Cerebellar nuclear complex (tissue), 1 donor: ENCODE measurements around the gene NEURL2.
"Not testable (repeated sequence)": the region's sequence is repeated elsewhere in the genome, so short reads cannot be mapped to it uniquely, and the experiment has no call there.

ENCODE experiments used
- DNase-seq, 2 experiments: peaks; one replicate each; lab custom pipeline; 2025; lab: John Stamatoyannopoulos, UW

Gene NEURL2, protein sequence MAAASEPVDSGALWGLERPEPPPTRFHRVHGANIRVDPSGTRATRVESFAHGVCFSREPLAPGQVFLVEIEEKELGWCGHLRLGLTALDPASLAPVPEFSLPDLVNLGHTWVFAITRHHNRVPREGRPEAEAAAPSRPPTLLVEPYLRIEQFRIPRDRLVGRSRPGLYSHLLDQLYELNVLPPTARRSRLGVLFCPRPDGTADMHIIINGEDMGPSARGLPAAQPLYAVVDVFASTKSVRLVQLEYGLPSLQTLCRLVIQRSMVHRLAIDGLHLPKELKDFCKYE

GRCh38 chr20:45890985-45891983 is at the start of gene NEURL2, which contains the start of gene CTSA:
Gene NEURL2 (minus strand): TSS chr20:45891208. CDS start chr20:45890991, 217 bp downstream.
Gene CTSA (plus strand): TSS chr20:45891335. CDS start chr20:45891569, 234 bp downstream.
- peak in 1 of 2 experiments; percentile 57 for DNase-seq

DNA sequence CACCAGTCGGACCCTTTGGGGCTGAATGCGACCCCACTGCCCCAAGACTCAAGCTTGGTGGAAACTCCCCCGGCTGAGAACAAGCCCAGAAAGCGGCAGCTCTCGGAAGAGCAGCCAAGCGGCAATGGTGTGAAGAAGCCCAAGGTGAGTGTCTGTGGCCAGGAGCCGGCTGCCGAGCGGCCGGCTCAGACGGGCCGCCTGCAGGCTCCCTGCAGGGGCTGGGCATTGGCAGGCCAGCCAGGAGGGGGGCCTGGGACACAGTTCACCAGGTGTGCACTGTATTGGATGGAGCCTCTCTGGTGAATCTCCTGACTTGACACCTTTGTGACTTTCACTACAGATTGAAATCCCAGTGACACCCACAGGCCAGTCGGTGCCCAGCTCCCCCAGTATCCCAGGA is 49.5 kb upstream of the NEURL2 start:
- no peak for DNase-seq

GRCh38 chr20:45940053-45940452 is 49.0 kb upstream of the NEURL2 start:
- DNase-seq, result no peak

GRCh38 chr20:45938727-45939438 is 47.9 kb upstream of the NEURL2 start:
- DNase-seq, result no peak

GRCh38 chr20:45937765-45938164 is 46.8 kb upstream of the NEURL2 start:
- DNase-seq, result no peak

DNA sequence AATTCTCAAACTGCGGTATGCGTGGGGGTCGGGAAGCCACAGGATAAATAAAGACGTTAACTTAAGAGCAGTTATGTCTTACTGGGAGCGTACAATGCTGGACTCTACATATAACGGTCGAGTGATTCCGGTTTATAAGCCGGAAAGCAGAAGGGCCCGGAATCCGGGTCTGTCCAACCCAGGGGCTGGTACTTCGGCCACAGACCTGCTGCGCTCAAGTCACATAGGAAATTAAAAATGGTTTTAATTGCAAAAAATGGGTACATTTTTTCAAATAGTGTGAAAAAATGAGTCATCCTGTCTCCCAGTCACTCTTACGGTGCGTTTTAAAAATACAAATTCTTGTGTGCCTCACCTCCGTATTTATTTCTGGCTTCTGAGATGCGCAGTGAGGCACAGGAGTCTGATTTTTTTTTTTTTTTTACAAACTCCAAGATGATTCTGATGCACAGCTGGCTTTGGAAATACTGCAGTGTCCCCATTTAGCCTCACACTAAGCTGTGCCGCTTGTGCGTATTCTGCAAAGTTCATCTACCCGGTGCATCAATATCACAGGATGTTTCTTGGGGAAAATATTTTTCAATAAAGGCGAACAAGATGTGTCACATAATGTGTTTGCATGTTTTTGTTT is 44.5 kb upstream of the NEURL2 start:
- no peak for DNase-seq

DNA sequence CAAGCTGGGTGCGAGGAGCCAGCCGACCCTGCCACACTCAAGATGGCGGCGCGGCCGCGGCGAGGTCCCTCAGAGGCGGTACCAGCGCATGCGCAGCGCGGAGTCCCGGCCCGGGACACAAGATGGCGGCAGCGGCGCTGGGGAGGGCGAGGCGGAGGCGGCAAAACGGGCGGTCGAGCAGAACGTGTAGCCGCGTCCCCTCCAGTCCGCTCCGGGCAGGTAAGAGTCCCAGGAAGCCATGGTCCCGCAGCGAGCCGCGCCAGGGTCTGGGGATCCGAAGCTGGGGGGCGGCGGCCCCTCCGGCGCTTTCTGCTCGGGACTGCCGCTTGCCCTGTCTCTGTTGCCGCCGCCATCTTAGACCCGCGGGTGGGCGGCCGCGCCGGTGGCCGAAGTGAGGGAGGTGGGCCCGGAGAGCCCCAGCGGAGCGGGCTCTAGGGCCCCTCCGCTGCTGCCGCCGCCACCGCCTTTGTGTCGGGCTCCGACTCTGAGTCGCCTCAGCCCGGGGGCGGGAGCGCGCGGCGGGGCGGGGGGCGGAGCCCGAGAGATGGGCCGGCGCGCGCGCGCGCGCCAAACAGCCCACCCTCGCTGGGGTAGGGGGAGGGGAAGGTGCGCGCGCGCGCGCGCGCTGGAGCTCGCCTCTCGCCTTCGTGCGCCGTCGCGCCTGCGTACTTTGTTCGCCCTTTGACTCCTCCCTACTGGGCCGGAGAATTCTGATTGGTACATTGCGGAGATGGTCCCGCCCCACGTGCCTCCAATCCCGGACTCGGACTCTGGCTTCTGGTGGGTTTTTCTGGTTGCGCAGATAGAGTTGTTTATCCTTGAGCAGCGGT is 43.8 kb upstream of the NEURL2 start, which contains the start of gene PCIF1:
Gene PCIF1, plus strand, starts transcription at position 98 of the 830 bp plus-strand sequence. CDS start 4,317 bp downstream, outside the sequence.
- peak; percentile 90 to 96 for DNase-seq

DNA sequence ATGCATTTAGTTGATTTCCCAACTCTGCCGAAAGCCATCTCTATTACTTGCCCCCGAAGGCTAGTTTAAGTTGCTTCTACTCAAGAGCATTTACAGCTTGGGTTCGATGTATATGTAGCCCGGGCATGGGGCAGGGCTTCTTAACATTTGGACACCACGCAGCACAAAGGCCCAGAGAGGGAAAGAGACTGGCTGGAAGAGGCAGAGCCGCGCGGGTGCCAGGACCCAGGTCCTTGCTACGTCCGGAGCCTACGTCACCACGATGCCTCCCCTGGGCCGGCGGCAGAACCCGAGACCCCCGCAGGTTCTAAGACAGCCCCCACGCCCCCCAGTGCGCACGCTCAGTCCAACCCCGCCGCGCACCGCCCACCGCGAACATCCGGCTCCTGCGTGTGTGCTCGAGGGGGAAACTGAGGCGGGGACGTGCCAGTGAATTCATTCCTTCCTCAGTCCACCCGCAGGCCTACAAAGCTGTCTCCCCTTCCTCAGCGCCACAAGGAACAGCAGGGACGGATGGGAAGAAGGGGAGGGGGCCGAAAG is 43.1 kb upstream of the NEURL2 start:
- peak in 1 of 2 experiments; percentile 59 for DNase-seq

DNA sequence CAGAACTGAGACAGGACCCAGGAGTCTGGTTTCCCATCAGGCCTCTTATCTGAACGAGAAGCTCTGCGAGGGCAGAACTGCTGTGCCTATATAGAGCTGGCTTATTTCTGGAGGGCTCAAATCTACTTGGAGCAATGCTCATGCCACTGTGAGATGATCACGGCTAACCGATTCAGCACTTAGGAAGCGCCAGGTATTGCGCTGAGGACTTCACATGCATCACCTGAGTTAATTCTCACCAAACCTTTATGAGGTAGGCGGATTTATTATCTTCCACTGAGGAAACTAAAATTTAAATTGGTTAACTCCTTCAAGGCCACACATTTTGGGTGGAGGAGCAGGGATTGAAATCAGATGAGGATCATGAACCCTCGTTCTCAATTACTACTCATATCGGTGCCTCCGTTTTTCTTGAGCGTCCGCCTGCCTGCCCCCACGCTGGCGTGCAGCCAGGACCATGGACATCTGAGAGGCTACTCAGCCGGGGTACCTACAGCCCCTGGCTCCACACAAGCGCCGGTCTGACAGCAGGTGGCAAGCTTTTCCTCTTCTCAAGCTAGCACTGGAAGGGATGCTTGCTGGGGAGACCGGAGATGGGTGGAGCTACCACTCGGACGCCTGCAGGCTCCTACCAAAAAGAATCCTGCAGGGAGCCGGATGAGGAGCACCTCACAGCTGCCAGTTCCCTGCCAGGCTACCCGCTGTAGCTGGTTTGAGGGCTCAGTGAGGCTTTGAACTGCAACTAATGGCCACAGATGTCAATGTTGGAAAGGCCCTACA is 42.4 kb upstream of the NEURL2 start:
- peak; percentile 57 to 59 for DNase-seq

GRCh38 chr20:45931680-45932079 is 40.7 kb upstream of the NEURL2 start:
- DNase-seq, result not testable (repeated sequence)

DNA sequence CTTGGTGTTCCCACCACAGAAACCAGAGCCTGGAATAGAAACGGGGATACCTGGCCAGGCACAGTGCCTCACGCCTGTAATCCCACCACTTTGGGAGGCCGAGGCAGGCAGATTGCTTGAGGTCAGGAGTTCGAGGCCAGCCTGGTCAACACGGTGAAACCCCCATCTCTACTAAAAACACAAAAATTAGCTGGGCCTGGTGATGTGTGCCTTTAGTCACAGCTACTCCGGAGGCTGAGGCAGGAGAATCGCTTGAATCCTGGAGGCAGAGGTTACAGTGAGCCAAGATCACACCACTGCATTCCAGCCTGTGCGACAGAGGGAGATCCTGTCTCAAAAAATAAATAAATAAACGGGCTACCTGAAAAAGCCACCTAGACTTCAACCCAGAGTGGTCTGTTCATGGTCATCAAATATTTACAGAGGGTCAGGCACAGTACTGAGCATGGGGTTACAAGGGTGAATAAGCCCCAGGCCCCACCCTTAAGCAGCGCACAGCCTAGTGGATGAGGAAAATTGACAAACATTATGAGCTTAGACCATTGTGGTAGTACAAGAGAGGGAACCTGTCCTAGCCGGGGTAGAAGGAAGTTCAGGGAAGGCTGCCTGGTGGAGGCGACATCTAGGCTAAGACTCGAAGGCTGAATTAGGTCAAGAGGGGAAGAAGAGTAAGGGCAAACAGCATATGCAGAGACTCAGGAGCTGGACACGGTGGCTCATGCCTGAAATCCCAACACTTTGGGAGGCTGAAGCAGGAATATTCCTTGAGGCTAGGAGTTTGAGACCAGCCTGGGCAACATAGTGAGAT is 36.3 kb upstream of the NEURL2 start:
- no peak for DNase-seq

GRCh38 chr20:45926731-45927070 is 35.7 kb upstream of the NEURL2 start:
- DNase-seq, result no peak

- DNase-seq, result no peak
Observed at GRCh38 chr20:45925821-45926506, 35.0 kb upstream of the NEURL2 start.

DNA sequence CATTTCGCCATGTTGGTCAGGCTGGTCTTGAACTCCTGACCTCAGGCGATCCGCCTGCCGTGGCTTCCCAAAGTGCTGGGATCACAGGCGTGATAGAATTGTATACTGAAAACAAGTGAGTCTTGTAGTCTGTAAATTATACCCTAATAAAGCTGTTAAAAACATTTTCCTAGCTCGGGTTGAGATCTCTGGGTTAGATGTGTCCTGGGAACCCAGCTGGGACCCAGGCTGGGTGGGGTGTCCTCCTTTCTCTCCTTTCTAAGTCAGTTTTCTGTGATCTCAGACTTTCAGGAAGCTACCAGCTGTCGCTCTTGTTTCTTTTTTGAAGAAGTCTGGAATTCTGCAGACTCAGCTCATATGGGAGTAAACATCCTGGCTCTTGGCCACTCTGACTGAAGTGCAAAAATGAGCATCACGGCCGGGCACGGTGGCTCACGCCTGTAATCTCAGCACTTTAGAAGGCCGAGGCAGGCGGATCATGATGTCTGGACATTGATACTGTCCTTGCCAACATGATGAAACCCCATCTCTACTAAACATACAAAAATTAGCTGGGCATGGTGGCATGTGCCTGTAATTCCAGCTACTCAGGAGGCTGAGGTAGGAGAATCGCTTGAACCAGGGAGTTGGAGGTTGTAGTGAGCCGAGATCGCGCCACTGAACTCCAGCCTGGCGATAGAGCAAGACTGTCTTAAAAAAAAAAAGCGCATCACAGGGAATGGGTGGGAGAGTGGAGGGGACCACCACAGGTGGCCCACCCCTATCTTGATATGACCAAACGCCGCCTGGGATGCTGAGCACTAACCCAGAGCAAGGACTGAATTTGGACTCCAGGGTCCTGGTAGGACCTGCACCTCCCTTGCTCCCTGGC is 33.6 kb upstream of the NEURL2 start:
- DNase-seq, result no peak

GRCh38 chr20:45921337-45922189 is 30.6 kb upstream of the NEURL2 start:
- no peak for DNase-seq
